Caco-2 (cell line): Measurements from ENCODE around the gene RALGAPA2. TPM values are rescaled to one million over a fixed set of nuclear protein-coding genes. Genes with fewer than 3 reads are reported as not detected.

Source experiments
- BruUV-seq: library from RNA; stranded (reverse); fragments of 400-500 nt; replicated peaks from 2 replicates; lab custom pipeline; 2021; lab: Mats Ljungman, UMichigan
- CTCF ChIA-PET: fragments of 300-600 bp; sonication (Branson Sonifier 250); formaldehyde crosslinking; loops from one replicate; lab custom pipeline; 2022; ENCODE audit warnings: antibody characterized with exemption; lab: Charles Lee
- POLR2A ChIA-PET: fragments of 300-600 bp; sonication (Branson Sonifier 250); formaldehyde crosslinking; loops from one replicate; lab custom pipeline; 2022; ENCODE audit warnings: antibody characterized with exemption; lab: Charles Lee
- DNase-seq, 2 experiments: peaks; one replicate each; pipeline versions ENCODE4 v3.0.0 to v3.0.0-alpha.2; 2020 to 2022
- H3K27me3 ChIP-seq: replicated peaks from 2 replicates; pipeline ENCODE4 v1.6.0; 2011; ENCODE audit warnings: low read length; ENCODE audit not compliant: control insufficient read depth, insufficient read depth
- H3K36me3 ChIP-seq: 2 replicates; pipeline ENCODE4 v1.5.1; 2011; ENCODE audit warnings: low read length; ENCODE audit not compliant: control insufficient read depth, insufficient read depth
- H3K4me1 ChIP-seq: fragments of 250-450 bp; sonication (Bioruptor Pico); 2 replicates; pipeline ENCODE4 v1.5.1; 2020; ENCODE audit warnings: mild to moderate bottlenecking
- H3K4me3 ChIP-seq: 2 replicates; pipeline ENCODE4 v1.5.1; 2011; ENCODE audit warnings: low read depth, mild to moderate bottlenecking, control low read depth, low read length
- H3K9me3 ChIP-seq: fragments of 250-450 bp; sonication (Bioruptor Pico); 2 replicates; pipeline ENCODE4 v1.5.1; 2020; ENCODE audit warnings: mild to moderate bottlenecking, moderate library complexity
- H3K27ac Mint-ChIP-seq: one replicate; pipeline ENCODE4 v1.8.0; 2022; ENCODE audit warnings: mixed read lengths; ENCODE audit not compliant: unreplicated experiment
- H3K27me3 Mint-ChIP-seq: one replicate; pipeline ENCODE4 v1.8.0; 2022; ENCODE audit warnings: mixed read lengths; ENCODE audit not compliant: insufficient read depth, unreplicated experiment
- H3K36me3 Mint-ChIP-seq: one replicate; pipeline ENCODE4 v1.8.0; 2022; ENCODE audit warnings: mild to moderate bottlenecking, mixed read lengths; ENCODE audit not compliant: insufficient read depth, unreplicated experiment
- H3K4me1 Mint-ChIP-seq: one replicate; pipeline ENCODE4 v1.8.0; 2022; ENCODE audit warnings: low read depth, mixed read lengths; ENCODE audit not compliant: unreplicated experiment
- H3K4me3 Mint-ChIP-seq: one replicate; pipeline ENCODE4 v1.8.0; 2022; ENCODE audit warnings: mild to moderate bottlenecking, moderate library complexity, mixed read lengths; ENCODE audit not compliant: unreplicated experiment
- H3K9me3 Mint-ChIP-seq: one replicate; pipeline ENCODE4 v1.8.0; 2022; ENCODE audit warnings: mixed read lengths; ENCODE audit not compliant: unreplicated experiment
- CTCF ChIP-seq, 2 experiments: fragments of 200-600 bp in 1 of 2; IDR thresholded peaks; 1 replicate in 1 of 2; 2 replicates in 1 of 2; pipeline versions ENCODE4 v1.5.1 to v1.8.0; 2011 to 2022; ENCODE audit warnings: antibody characterized with exemption in 1 of 2, control low read depth in 1 of 2, inconsistent platforms in 1 of 2, low read depth in 1 of 2, low read length in 1 of 2, mild to moderate bottlenecking in 1 of 2, moderate library complexity in 1 of 2; ENCODE audit not compliant: insufficient read depth in 1 of 2, severe bottlenecking in 1 of 2, unreplicated experiment in 1 of 2
- intact Hi-C: fragments of 100-400 bp; cut with micrococcal nuclease; formaldehyde crosslinking; loops from one replicate; pipeline ENCODE4 v1.10.0; 2022; ENCODE audit not compliant: unreplicated experiment
- total RNA-seq: library from RNA; stranded (reverse); gene quantifications from 2 replicates; pipeline ENCODE4 v1.2.3, GENCODE V29; 2022

The RALGAPA2 gene
- total RNA-seq, 1 experiment from 2014 or later: 17.3 TPM

- Mint-ChIP-seq H3K27me3 (no peaks in the 10 kb centered on the region), H3K4me3 (peak overlapping the region; percentile 86), H3K27ac (no peak overlapping the region), H3K36me3 (peaks cover 13% of the 10 kb centered on the region), H3K9me3 (no peaks in the 10 kb centered on the region), H3K4me1 (no peaks in the 10 kb centered on the region)
- Histone ChIP-seq H3K36me3 (no peaks in the 10 kb centered on the region), H3K4me1 (peaks cover 15% of the 10 kb centered on the region; the same call in 1 of the 2 replicates), H3K4me3 (no peak overlapping the region), H3K9me3 (no peaks in the 10 kb centered on the region), H3K27me3 (no peaks in the 10 kb centered on the region)
- no TSS peak for BruUV-seq
- POLR2A ChIA-PET: no interaction called here
- CTCF ChIA-PET: no interaction called here
- no peak for TF ChIP-seq CTCF (IDR thresholded peaks at IDR 0.05; ENCODE audit: insufficient read depth in 1 of 2, low read depth in 1 of 2, low read length in 1 of 2, severe bottlenecking in 1 of 2, unreplicated experiment in 1 of 2)
- DNase-seq: no peak
- intact Hi-C loops: no loop called here
Measured at GRCh38 chr20:20709887-20710286, 2.6 kb downstream of the RALGAPA2 start.

GRCh38 chr20:20706285-20706684 lies 6.2 kb downstream of the RALGAPA2 start:
- no peak overlapping the region for H3K4me3 Mint-ChIP-seq
- H3K27ac Mint-ChIP-seq: no peak overlapping the region
- BruUV-seq: no TSS peak
- Histone ChIP-seq H3K9me3 (no peaks in the 10 kb centered on the region), H3K36me3 (no peaks in the 10 kb centered on the region), H3K4me1 (peaks cover 15% of the 10 kb centered on the region; the same call in 1 of the 2 replicates), H3K4me3 (no peak overlapping the region), H3K27me3 (no peaks in the 10 kb centered on the region)
- H3K27me3 Mint-ChIP-seq: no peaks in the 10 kb centered on the region
- no peak for TF ChIP-seq CTCF (IDR thresholded peaks at IDR 0.05; ENCODE audit: insufficient read depth in 1 of 2, low read depth in 1 of 2, low read length in 1 of 2, severe bottlenecking in 1 of 2, unreplicated experiment in 1 of 2)
- intact Hi-C loops: no loop called here
- no peaks in the 10 kb centered on the region for H3K9me3 Mint-ChIP-seq
- CTCF ChIA-PET: no interaction called here
- no peaks in the 10 kb centered on the region for H3K4me1 Mint-ChIP-seq
- DNase-seq: no peak
- peaks cover under 1% of the 10 kb centered on the region for H3K36me3 Mint-ChIP-seq
- POLR2A ChIA-PET: no interaction called here

GRCh38 chr20:20702330-20703245 lies 9.9 kb downstream of the RALGAPA2 start:
- H3K4me3 Mint-ChIP-seq: no peak overlapping the region
- no peak overlapping the region for H3K27ac Mint-ChIP-seq
- POLR2A ChIA-PET: no interaction called here
- H3K4me1 Mint-ChIP-seq: no peaks in the 10 kb centered on the region
- DNase-seq: no peak
- Histone ChIP-seq H3K4me1 (no peaks in the 10 kb centered on the region), H3K9me3 (no peaks in the 10 kb centered on the region), H3K4me3 (no peak overlapping the region), H3K36me3 (no peaks in the 10 kb centered on the region), H3K27me3 (no peaks in the 10 kb centered on the region)
- CTCF ChIA-PET: no interaction called here
- no peak for TF ChIP-seq CTCF (IDR thresholded peaks at IDR 0.05; ENCODE audit: insufficient read depth in 1 of 2, low read depth in 1 of 2, low read length in 1 of 2, severe bottlenecking in 1 of 2, unreplicated experiment in 1 of 2)
- no TSS peak for BruUV-seq
- H3K27me3 Mint-ChIP-seq: no peaks in the 10 kb centered on the region
- intact Hi-C loops: no loop called here
- no peaks in the 10 kb centered on the region for H3K9me3 Mint-ChIP-seq
- H3K36me3 Mint-ChIP-seq: no peaks in the 10 kb centered on the region
